ENCODE data around the gene GALNT17.

- TF ChIP-seq CTCF (IDR thresholded peaks at IDR 0.05), result no peak
- TF ChIP-seq POLR2A (IDR thresholded peaks at IDR 0.05), result no peak
These were observed 25.7 kb upstream of the GALNT17 start for GRCh38 chr7:71106226-71106625.

Measured in heart left ventricle (tissue), 13 donors.